GM18520 (cell line): Measurements from ENCODE around the gene TMEM253.

Source experiments
- ATAC-seq: cut with Tn5 transposase; IDR thresholded peaks from one replicate; pipeline ENCODE4 v1.9.1; 2021; ENCODE audit not compliant: unreplicated experiment

The TMEM253 gene

DNA sequence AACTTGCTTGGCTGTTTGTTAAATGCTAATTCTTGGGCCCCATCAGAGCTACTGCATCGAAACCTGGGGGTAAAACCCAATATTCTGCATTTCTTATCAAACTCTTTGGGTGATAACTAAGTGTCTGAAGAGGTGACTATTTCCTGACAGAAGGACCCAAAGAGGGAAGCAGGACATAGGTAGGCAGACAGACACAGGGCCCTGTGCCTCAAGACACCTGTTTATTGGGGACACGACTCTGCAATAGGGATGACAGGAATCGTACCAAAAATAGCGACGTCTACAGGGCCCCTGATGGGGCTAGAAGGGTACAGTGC, 11.0 kb upstream of the TMEM253 start:
- no peak for ATAC-seq

- ATAC-seq = no peak
Measured at GRCh38 chr14:21090194-21090939, 10.5 kb upstream of the TMEM253 start.

DNA sequence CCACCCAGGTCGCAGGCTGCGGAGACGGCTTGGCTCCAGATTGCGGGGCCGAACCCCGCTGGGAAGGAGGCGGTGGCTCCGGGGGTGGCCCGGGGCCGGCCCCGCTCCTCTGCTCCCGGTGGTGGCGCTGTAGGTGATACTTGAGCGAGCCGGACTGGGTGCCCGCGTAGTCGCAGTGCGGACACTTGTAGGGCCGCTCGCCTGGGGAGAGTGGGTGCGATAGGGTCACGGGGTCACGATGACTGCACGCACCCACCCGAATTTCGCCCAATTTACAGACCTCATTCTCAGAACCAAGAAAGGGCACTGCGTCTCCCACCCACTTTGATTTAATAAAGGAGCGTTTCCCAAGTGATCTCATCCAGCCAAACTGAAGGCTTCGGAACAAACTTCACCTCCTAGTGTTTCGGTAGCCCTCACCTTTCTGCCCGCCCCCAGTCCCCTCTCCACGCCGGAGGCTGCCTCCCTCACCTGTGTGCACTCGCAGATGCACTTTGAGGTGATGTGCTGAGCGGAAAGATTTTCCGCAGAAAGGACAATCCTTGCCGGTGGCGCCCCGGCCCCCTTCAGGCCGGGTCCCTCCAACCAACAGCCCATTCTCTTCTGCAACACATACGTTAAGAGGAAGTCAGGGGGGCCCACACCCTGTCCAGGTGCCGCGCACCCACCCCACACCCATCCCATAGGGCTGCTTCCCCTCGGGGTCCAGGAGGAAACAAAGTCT, 9.8 kb upstream of the TMEM253 start:
- no peak for ATAC-seq

DNA sequence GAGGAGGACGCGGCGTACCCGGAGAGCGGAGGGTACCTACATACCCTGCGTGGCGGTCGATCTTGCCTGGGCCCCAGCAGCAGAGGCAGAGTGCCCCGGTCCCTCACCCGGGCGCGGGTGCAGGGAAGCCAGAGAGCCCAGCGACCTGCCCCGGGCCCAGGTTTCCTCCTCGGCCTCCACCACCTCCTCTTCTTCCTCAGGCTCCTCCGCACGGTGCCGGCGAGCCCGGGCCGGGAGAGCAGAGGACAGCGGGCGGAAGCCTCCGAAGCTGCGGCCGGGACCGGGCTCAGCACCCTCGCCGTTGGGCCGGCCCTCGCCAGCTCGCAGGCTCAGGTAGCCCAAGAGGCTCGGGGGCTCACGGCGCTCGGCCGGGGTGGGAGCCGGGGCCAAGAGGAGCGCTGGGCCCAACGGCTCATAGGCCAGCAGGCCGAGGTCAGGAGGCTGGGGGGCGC, 9.0 kb upstream of the TMEM253 start:
- ATAC-seq = no peak

- ATAC-seq = peak; percentile 70
Measured at GRCh38 chr14:21092273-21093011, 8.4 kb upstream of the TMEM253 start.

GRCh38 chr14:21093018-21093417, 7.8 kb upstream of the TMEM253 start:
- ATAC-seq = no peak

DNA sequence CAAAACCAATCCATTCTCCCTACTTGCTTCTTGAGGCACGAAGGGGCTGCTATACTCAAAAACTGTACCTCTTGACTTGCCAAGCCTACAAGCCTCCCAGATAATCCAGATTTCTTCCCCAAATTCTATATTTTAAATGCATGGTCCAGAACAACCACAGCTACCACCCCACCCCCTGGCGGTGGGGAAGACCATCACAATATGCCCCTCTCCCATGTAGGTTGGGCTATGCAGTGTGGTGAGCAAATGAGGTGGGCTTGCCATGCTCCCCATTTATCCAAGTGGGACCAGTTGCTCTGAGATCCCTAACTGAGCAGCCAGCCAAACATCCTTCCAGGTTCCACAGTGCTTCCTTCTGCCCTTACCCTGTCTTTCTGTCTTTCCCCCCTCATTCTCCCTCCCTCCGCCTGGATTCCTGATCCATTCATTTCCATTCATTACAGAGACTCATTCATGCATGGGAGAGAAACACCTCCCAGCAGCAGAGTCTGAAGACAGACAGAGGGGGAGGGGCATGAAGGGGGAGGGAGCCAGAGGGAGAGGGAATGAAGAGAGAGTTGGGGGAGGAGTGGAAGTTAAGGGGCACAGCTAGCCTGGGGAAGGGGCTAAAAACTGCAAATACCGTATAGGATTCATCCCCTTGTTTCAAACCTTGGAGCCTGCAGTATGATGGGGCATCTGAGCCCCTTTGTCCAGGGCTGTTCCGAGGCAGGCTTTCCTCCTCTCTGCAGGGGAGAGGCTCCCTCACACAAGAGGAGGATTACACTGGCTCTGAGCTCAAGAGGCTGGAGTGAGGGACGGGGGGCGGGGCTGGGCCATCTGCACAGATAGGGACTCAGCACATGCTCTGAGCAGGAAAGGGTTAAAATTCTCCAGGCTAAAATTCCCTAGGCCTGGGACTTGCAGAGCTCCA, 6.8 kb upstream of the TMEM253 start:
- no peak for ATAC-seq

- no peak for ATAC-seq
Measured at GRCh38 chr14:21095430-21096205, 5.2 kb upstream of the TMEM253 start.

DNA sequence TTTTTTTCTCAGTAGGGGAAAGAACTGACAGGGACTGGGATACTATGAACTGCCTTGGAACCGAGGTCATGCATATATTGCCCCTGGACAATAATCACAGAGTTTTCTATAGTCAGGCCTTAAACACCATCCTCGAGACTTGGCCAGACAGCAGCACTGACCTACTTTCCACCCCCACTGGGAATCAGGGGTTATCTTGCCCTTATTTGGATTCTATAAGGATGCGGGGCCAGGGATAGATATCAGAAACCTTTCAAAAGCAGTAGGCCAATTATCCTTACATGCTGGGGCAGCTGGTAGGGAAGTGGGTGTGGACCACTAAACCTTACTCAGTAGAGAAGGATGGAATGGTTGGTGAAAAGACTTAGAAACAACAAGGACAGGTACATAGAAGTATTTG, 4.4 kb upstream of the TMEM253 start:
- ATAC-seq = no peak

DNA sequence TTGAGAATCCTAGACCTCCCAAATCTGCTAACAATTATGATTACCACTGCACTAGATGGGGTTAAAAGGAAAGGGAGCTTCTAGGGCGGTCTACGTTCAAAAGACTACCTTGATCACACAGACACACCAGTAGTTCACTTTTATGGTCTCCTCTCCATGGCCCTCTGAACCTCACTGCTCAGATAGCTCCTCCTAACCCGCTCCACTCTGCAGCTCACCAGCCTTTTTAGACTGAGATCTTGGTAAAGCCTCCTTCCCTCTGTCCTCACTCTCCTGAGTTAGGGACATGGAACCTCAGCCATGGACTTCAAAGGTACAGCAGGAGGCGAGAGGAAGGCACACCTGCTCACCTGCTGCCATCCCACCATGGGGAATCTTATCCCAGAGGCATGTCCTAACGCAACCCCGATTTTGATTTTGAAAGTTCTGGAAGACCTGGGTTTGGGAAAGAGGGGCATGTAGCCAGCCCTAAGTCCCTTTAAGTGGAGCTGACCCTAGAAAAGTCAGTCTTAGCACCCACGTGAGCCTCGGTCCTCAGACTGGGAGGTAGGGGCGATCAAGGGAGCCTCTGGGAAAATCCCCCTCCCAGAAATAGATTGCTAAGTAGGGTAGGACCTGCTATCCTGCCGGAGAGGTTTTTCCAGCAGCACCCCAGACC, 3.8 kb upstream of the TMEM253 start:
- no peak for ATAC-seq

DNA sequence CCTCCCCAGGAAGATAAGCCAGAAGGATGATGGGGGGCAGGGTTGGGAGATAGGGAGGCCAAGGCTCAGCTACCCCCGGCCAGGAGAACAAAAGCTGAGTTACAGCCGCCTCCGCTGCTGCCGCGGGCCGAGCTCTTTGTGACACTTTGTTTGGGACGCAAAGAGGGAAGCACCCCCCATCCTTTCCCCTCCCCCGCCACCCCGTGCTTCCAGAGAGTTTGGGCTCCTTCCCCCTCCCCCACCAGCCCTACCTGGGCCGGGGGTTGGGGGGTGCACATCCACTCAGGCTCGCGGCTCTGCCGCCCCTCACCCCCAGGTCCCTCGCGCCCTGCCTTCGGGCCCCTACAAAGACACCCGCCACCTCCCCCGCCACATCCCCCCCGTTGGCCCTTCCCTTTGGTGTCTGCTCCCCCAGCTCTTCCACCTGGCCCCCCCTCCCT, 3.2 kb upstream of the TMEM253 start:
- no peak for ATAC-seq

DNA sequence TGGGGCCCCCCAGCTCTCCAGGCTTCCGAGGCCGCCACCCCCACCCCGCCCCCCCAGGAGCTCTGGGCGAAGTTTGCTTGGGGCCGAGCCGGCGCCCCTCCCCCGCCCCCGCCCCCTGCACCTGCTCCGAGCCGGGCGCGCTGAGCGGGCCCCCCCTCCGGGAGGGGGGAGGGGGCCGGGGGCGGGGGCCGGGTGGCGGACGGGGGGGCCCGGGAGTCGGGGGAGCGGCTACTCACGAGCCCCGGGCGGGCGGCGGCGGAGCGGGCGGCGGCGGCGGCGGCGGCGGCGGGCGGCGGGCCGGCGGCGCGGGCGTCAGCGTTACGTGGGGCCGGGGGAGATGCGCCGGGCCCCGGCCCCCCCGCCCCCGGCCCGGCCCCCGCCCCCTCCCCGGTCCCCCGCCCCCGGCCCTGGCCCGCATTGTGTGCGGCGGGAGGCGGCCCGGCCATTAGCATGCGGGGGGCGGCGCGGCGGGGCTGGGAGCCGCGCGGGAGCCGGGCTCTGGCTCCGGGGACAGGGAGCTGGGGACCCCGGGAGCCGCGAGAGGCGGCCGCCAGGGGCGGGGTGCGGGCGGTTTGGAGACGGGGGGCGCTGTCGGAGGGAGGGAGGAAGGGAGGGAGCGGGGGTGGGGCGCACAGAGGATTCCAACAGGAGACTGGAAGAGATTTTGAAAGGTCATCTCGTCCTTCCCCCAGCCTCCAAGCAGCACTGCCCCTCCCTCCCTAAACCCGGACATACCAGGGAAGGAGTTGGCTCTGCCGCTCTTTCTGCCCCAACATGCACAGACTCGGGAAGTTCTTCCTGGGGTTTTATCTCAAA, 2.6 kb upstream of the TMEM253 start, which contains the start of gene ZNF219:
Gene ZNF219 (minus strand): TSS at position 580 of the 816 bp plus-strand sequence. CDS start 5,064 bp downstream, outside the sequence.
- no peak for ATAC-seq

- ATAC-seq = no peak
Measured at GRCh38 chr14:21098892-21099595, 1.8 kb upstream of the TMEM253 start.

DNA sequence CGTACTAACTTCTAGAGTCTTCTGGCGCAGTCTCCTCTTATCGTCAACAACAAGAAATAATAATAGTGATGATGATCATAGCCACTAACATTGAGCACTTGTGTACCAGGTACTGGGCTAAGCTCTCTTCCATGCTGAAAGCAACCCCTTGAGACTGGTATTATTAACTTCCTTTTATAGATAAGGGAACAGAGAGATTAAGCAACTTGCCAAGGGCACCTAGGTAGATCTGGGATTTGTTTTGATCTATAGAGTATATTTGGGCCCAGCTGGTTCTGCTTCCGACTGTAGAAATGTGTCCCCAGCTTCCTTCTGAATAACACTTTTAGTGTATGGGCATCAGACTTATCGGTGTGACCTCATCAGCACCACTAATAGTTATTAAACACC, 1.3 kb upstream of the TMEM253 start:
- no peak for ATAC-seq

GRCh38 chr14:21101802-21102413, 1.0 kb downstream of the TMEM253 start:
- no peak for ATAC-seq

GRCh38 chr14:21102521-21103410, 1.9 kb downstream of the TMEM253 start:
- ATAC-seq = no peak

DNA sequence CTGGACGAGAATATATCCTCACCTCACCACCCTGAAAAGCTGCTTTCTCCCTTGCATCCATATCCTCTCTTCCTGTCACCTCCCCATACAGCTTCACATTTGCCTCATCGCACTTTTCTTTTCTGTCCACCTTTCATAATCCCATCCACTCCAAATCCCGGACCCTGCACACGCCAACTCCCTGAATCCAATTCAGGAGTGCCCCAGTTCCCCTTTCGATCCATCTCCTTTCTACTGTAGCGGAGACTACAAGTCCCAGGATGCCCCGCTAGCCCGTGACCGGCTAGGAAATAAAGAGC, 2.5 kb downstream of the TMEM253 start:
- no peak for ATAC-seq
